Suprapubic skin (tissue), 4 donors: ENCODE data around the gene FAM72A. TPM values are rescaled to one million over a fixed set of nuclear protein-coding genes. Genes with fewer than 3 reads are reported as not detected.
"Not testable (repeated sequence)": the region's sequence is repeated elsewhere in the genome, so short reads cannot be mapped to it uniquely, and the experiment has no call there.

ENCODE experiments used
- DNase-seq, 2 donors: peaks; one replicate each; pipeline ENCODE4 v3.0.0-alpha.2; 2019; ENCODE audit warnings: low spot score in 2 of 2
- H3K27ac ChIP-seq: fragments of 200-600 bp; sonication (generic); one replicate; pipeline ENCODE4 v1.5.1; 2019
- H3K27me3 ChIP-seq: fragments of 200-600 bp; sonication (generic); one replicate; pipeline ENCODE4 v1.5.1; 2019
- H3K36me3 ChIP-seq: fragments of 200-600 bp; sonication (generic); one replicate; pipeline ENCODE4 v1.5.1; 2019
- H3K4me1 ChIP-seq: fragments of 200-600 bp; sonication (generic); one replicate; pipeline ENCODE4 v1.5.1; 2019
- H3K4me3 ChIP-seq: fragments of 200-600 bp; sonication (generic); one replicate; pipeline ENCODE4 v1.5.1; 2019; ENCODE audit warnings: mild to moderate bottlenecking
- H3K9me3 ChIP-seq: fragments of 200-600 bp; sonication (generic); one replicate; pipeline ENCODE4 v1.5.1; 2019
- EP300 ChIP-seq: sonication (generic); formaldehyde crosslinking; IDR thresholded peaks from one replicate; pipeline ENCODE4 v1.6.1; 2017; ENCODE audit warnings: antibody characterized with exemption
- POLR2A ChIP-seq, 2 donors: fragments of 450-650 bp; IDR thresholded peaks; one replicate each; pipeline ENCODE4 v1.6.1; 2017; ENCODE audit warnings: antibody characterized with exemption in 2 of 2, mild to moderate bottlenecking in 2 of 2, moderate library complexity in 2 of 2
- POLR2AphosphoS5 ChIP-seq, 3 donors: sonication (generic); formaldehyde crosslinking; IDR thresholded peaks; one replicate each; pipeline ENCODE4 v1.6.1; 2017; ENCODE audit warnings: antibody characterized with exemption in 3 of 3
- WGBS: methylation state at CpG from one replicate; pipeline ENCODE4 v1.1.5; 2018; 5-methylcytosine and 5-hydroxymethylcytosine counted together
- total RNA-seq, 4 donors: library from RNA; depleted of rRNA; stranded (reverse); fragments of >200 nt; gene quantifications; one replicate each; pipeline ENCODE4 v1.1.0, GENCODE V29; 2016
- TF ChIP-seq, protein P1 (sequence below), 2 donors: fragments of 200-600 bp in 1 of 2; fragments of 450-650 bp in 1 of 2; sonication (generic) in 1 of 2; IDR thresholded peaks; one replicate each; pipeline ENCODE4 v1.5.1; 2016 to 2019; ENCODE audit warnings: antibody characterized with exemption in 2 of 2, mild to moderate bottlenecking in 1 of 2, moderate library complexity in 1 of 2

Gene FAM72A
- total RNA-seq, 4 donors from 2014 or later = 2.2 to 4.7 (median 3.3) TPM

- H3K27ac ChIP-seq, H3K36me3 ChIP-seq, H3K4me3 ChIP-seq, H3K9me3 ChIP-seq, H3K27me3 ChIP-seq, H3K4me1 ChIP-seq, DNase-seq: not testable (repeated sequence)
- TF ChIP-seq, protein P1, sequence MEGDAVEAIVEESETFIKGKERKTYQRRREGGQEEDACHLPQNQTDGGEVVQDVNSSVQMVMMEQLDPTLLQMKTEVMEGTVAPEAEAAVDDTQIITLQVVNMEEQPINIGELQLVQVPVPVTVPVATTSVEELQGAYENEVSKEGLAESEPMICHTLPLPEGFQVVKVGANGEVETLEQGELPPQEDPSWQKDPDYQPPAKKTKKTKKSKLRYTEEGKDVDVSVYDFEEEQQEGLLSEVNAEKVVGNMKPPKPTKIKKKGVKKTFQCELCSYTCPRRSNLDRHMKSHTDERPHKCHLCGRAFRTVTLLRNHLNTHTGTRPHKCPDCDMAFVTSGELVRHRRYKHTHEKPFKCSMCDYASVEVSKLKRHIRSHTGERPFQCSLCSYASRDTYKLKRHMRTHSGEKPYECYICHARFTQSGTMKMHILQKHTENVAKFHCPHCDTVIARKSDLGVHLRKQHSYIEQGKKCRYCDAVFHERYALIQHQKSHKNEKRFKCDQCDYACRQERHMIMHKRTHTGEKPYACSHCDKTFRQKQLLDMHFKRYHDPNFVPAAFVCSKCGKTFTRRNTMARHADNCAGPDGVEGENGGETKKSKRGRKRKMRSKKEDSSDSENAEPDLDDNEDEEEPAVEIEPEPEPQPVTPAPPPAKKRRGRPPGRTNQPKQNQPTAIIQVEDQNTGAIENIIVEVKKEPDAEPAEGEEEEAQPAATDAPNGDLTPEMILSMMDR (IDR thresholded peaks at IDR 0.05) = peak in 1 of 2 donors; percentile 17
- WGBS = 25% methylated on average over 4 of the region's 10 CpGs
Observed at GRCh38 chr1:206167350-206168029, 35.1 kb downstream of the FAM72A start.

- 50% methylated on average over 3 of the region's 3 CpGs for WGBS
- DNase-seq = no peak
- TF ChIP-seq EP300 = no peak
- TF ChIP-seq POLR2A (IDR thresholded peaks at IDR 0.05) = no peak
- TF ChIP-seq, protein P1 (IDR thresholded peaks at IDR 0.05) = no peak
- no peak for TF ChIP-seq POLR2AphosphoS5 (IDR thresholded peaks at IDR 0.05)
- H3K4me3 ChIP-seq = no peak overlapping the region
- H3K27ac ChIP-seq = no peak overlapping the region
- no peaks in the 10 kb centered on the region for H3K4me1 ChIP-seq
- no peaks in the 10 kb centered on the region for H3K36me3 ChIP-seq
- no peaks in the 10 kb centered on the region for H3K9me3 ChIP-seq
- peaks cover 15% of the 10 kb centered on the region for H3K27me3 ChIP-seq
Observed at GRCh38 chr1:206145771-206146290, 56.8 kb downstream of the FAM72A start.

- Histone ChIP-seq H3K4me1 (no peaks in the 10 kb centered on the region), H3K27me3 (peaks cover 15% of the 10 kb centered on the region), H3K9me3 (no peaks in the 10 kb centered on the region), H3K27ac (no peak overlapping the region), H3K36me3 (no peaks in the 10 kb centered on the region), H3K4me3 (no peak overlapping the region)
- DNase-seq = no peak
- TF ChIP-seq POLR2AphosphoS5 (IDR thresholded peaks at IDR 0.05) = no peak
- no peak for TF ChIP-seq EP300
- no peak for TF ChIP-seq POLR2A (IDR thresholded peaks at IDR 0.05)
- TF ChIP-seq, protein P1 (IDR thresholded peaks at IDR 0.05) = no peak
- WGBS = 78% methylated on average over 2 of the region's 2 CpGs
Observed at GRCh38 chr1:206144605-206145004, 58.0 kb downstream of the FAM72A start.

DNA sequence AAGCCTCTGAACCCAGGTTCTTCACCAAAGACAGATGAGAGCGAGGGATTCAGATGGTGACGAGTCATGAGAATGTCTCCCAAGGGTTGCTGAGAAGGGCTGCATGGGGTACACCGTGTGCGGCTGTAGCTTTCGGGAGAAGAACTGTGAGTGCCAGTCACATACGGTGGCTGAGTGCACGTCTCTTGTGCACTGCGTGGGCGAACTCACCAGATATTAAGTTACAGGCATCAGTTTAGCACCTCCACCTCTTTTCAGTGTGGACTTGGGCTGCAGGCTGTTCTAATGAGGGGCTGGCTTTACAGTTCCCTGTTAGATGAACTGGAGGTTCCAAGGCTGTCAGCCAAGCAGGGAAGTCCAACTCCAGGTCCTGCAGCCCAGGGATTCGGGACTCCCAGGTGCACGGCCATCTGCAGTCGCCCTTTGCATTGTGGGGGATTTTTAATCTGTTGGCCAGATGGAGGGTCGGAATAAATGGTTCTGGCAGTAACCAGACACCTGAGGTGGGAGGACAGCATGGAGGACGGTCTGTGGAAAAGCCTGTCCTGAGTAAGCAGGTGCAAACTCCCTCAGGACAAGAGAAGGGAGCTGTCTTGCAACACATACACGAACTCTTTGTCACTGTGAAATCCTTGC is 59.0 kb downstream of the FAM72A start:
- H3K27me3 ChIP-seq = peaks cover 19% of the 10 kb centered on the region
- WGBS = 92% methylated on average over 7 of the region's 15 CpGs
- no peak overlapping the region for H3K27ac ChIP-seq

GRCh38 chr1:206142770-206143169 is 59.9 kb downstream of the FAM72A start:
- no peaks in the 10 kb centered on the region for H3K36me3 ChIP-seq
- peaks cover 19% of the 10 kb centered on the region for H3K27me3 ChIP-seq
- no peak for DNase-seq
- TF ChIP-seq EP300 (no peak), POLR2AphosphoS5 (IDR thresholded peaks at IDR 0.05) (no peak), POLR2A (IDR thresholded peaks at IDR 0.05) (no peak)
- TF ChIP-seq, protein P1 (IDR thresholded peaks at IDR 0.05) = no peak
- 69% methylated on average over 2 of the region's 2 CpGs for WGBS
- H3K9me3 ChIP-seq = no peaks in the 10 kb centered on the region
- no peaks in the 10 kb centered on the region for H3K4me1 ChIP-seq
- no peak overlapping the region for H3K27ac ChIP-seq
- no peak overlapping the region for H3K4me3 ChIP-seq

More for the DNA sequence above, 59.0 kb downstream of the FAM72A start:
- no peak overlapping the region for H3K4me3 ChIP-seq
- no peaks in the 10 kb centered on the region for H3K4me1 ChIP-seq
- no peaks in the 10 kb centered on the region for H3K9me3 ChIP-seq
- no peaks in the 10 kb centered on the region for H3K36me3 ChIP-seq
- TF ChIP-seq, protein P1 (IDR thresholded peaks at IDR 0.05) = no peak
- TF ChIP-seq EP300 = no peak
- no peak for TF ChIP-seq POLR2A (IDR thresholded peaks at IDR 0.05)
- no peak for TF ChIP-seq POLR2AphosphoS5 (IDR thresholded peaks at IDR 0.05)
- no peak for DNase-seq
